Activated naive CD8-positive, alpha-beta T cell treated with anti-CD3 and anti-CD28 coated beads, Interleukin-2, amount 50 U/mL, for 24 hours (primary cell): ENCODE data around the gene SERPINB7.

ENCODE experiments used
- ATAC-seq: fragments of 150-1000 bp; cut with Tn5 transposase; one replicate; pipeline ENCODE4 v1.10.0; 2021
- DNase-seq: peaks from one replicate; pipeline ENCODE4 v3.0.0; 2021
- H3K27ac Mint-ChIP-seq: one replicate; pipeline ENCODE4 v1.8.0; 2021; ENCODE audit warnings: mild to moderate bottlenecking, mixed read lengths
- H3K27me3 Mint-ChIP-seq: one replicate; pipeline ENCODE4 v1.8.0; 2021; ENCODE audit warnings: mixed read lengths
- H3K36me3 Mint-ChIP-seq: one replicate; pipeline ENCODE4 v1.8.0; 2021; ENCODE audit warnings: low read depth, mixed read lengths
- H3K4me1 Mint-ChIP-seq: one replicate; pipeline ENCODE4 v1.8.0; 2021; ENCODE audit warnings: mixed read lengths
- H3K4me3 Mint-ChIP-seq: one replicate; pipeline ENCODE4 v1.8.0; 2021; ENCODE audit warnings: mild to moderate bottlenecking, moderate library complexity, mixed read lengths
- H3K9me3 Mint-ChIP-seq: one replicate; pipeline ENCODE4 v1.8.0; 2021; ENCODE audit warnings: mixed read lengths

The SERPINB7 gene

DNA sequence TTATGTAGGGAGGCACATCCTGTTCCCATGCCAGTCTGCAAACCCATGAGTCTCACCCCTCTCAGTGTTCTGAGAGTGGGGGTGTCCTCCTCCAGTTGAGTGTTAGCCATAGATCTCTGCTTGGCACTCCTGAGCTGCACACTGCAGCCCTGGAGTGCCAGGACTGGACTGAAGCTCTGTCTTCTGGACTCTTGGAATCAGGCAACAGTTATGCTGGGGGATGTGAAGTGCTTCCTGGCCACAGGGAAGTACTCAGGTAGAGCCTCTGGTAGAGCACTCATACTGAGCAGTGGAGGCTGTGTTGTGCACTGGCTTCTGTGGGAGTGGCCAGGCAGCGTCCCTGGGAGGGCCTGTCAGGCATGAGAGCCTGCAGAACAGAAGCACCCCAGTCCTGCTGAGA lies 43.0 kb downstream of the SERPINB7 start:
- Mint-ChIP-seq H3K9me3 (peaks cover 21% of the 10 kb centered on the region), H3K36me3 (no peaks in the 10 kb centered on the region), H3K27me3 (peaks cover 12% of the 10 kb centered on the region), H3K4me1 (peaks cover 3% of the 10 kb centered on the region), H3K27ac (no peak overlapping the region), H3K4me3 (no peak overlapping the region)
- DNase-seq (no peak), ATAC-seq (no peak)

DNA sequence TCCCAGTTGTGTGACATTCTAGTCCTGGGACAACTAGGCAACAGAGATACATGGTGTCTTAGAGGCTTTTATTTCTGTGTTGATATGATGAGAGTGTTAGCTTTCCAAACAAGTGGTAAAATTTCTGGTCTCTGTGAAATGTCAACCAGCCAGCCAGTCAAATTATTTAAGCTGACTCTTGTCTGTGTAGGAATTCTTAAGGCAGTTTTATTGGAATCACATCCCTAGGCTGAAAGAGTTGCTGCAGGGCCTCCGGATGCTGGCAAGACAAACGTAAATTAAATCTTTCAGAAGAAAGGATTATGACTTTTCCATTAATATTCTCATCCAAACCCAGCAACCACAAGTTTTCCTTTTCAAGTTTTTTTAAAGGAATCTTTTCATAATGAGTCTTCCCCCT lies 44.6 kb downstream of the SERPINB7 start:
- no peak overlapping the region for H3K4me3 Mint-ChIP-seq
- DNase-seq (no peak), ATAC-seq (no peak)
- peaks cover 3% of the 10 kb centered on the region for H3K4me1 Mint-ChIP-seq
- H3K36me3 Mint-ChIP-seq: no peaks in the 10 kb centered on the region
- peaks cover 15% of the 10 kb centered on the region for H3K27me3 Mint-ChIP-seq
- H3K27ac Mint-ChIP-seq: no peak overlapping the region
- peaks cover 21% of the 10 kb centered on the region for H3K9me3 Mint-ChIP-seq

DNA sequence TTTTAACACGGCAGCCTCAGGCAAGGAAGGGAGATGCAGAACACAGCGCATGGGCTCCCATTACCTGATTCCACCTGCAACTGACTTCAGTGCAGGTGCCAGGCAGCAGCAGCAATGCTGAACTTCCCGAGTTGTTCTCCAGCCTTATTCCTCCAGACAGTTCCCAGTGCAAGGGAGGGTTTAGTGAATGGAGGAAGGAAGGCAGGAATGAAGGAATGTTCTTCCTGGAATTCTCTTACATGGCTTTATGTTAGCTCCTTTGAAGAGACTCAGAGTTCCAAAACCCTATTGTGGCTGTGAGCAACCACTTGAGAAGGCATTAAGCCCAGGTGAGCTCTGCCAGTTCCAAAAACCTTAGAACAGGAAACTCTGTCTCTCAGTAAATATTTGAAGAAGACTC lies 45.5 kb downstream of the SERPINB7 start:
- ATAC-seq: no peak

DNA sequence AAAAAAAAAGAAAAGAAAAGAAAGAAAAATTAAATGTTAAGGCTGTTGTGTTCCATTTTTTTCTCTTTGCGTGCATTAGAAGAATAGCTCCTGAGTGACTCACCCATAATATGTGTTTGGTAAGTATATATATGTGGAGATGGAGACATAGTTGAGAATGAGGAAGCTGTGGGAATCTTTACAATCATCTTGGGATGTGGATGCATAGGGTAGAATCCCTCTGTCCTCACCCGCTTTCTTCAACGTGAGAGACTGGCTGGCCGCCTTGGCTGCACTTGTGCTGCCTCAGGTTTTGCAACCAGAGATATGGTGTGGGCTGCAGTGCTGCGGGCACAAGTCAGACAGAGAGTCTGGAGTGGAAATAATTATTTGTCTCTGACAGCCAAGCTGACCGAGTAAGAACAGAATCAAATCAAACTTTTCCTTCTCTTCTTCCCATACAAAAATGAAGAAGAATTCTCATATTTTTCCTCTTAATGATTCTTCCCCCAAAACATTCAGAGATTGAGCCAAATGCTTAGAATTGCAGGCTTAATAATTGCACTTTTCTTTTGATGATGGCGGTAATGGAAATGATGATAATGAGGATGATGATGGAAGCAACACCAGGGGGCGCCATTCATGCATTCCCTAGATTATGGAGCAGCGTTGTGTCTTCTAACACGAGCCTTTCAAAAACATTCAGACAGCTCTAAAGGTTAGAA lies 48.5 kb downstream of the SERPINB7 start:
- peak; percentile 37 for DNase-seq
- H3K9me3 Mint-ChIP-seq: no peaks in the 10 kb centered on the region
- no peaks in the 10 kb centered on the region for H3K36me3 Mint-ChIP-seq
- no peak overlapping the region for H3K27ac Mint-ChIP-seq
- no peak overlapping the region for H3K4me3 Mint-ChIP-seq
- H3K27me3 Mint-ChIP-seq: peaks cover 11% of the 10 kb centered on the region
- no peaks in the 10 kb centered on the region for H3K4me1 Mint-ChIP-seq
- no peak for ATAC-seq

More for the DNA sequence above, 45.5 kb downstream of the SERPINB7 start:
- Mint-ChIP-seq H3K9me3 (peaks cover 12% of the 10 kb centered on the region), H3K27me3 (peaks cover 15% of the 10 kb centered on the region), H3K4me1 (no peaks in the 10 kb centered on the region), H3K27ac (no peak overlapping the region), H3K4me3 (no peak overlapping the region), H3K36me3 (no peaks in the 10 kb centered on the region)
- no peak for DNase-seq

DNA sequence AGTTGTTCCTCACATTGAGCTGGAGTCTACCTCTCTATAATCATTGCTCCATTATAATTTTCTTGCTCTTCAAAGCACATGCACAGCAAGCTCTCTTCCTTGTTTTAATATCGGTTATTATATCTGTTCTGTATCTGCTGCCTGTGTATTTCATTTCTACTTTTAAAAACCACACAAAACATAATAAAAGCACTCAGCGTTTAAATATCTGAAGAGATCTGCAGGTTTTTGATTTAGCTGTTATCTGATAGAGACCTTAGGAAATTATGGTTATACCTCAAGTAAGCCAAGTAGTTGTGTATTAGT lies 49.0 kb downstream of the SERPINB7 start:
- H3K4me3 Mint-ChIP-seq: no peak overlapping the region
- ATAC-seq (no peak), DNase-seq (no peak)
- no peaks in the 10 kb centered on the region for H3K4me1 Mint-ChIP-seq
- no peaks in the 10 kb centered on the region for H3K36me3 Mint-ChIP-seq
- no peaks in the 10 kb centered on the region for H3K9me3 Mint-ChIP-seq
- no peak overlapping the region for H3K27ac Mint-ChIP-seq
- peaks cover 14% of the 10 kb centered on the region for H3K27me3 Mint-ChIP-seq

DNA sequence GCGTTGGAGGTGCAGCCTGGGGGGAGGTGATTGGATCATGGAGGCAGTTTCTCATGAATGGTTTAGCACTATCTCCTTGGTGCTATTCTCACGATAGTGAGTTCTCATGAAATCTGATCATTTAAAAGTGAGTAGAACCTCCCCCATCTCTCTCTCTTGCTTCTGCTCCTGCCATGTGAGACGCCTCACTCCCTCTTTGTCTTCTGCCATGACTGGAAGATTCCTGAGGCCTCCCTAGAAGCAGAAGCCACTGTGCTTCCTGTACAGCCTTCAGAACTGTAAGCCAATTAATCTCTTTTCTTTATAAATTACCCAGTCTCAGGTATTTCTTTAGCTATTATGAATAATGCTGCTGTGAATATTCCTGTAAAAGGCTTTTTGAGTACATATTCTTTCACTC lies 52.9 kb downstream of the SERPINB7 start:
- H3K4me1 Mint-ChIP-seq: peaks cover 17% of the 10 kb centered on the region
- no peaks in the 10 kb centered on the region for H3K9me3 Mint-ChIP-seq
- no peak overlapping the region for H3K4me3 Mint-ChIP-seq
- no peak overlapping the region for H3K27ac Mint-ChIP-seq
- no peak for ATAC-seq
- peaks cover 29% of the 10 kb centered on the region for H3K27me3 Mint-ChIP-seq
- no peaks in the 10 kb centered on the region for H3K36me3 Mint-ChIP-seq
- DNase-seq: no peak

DNA sequence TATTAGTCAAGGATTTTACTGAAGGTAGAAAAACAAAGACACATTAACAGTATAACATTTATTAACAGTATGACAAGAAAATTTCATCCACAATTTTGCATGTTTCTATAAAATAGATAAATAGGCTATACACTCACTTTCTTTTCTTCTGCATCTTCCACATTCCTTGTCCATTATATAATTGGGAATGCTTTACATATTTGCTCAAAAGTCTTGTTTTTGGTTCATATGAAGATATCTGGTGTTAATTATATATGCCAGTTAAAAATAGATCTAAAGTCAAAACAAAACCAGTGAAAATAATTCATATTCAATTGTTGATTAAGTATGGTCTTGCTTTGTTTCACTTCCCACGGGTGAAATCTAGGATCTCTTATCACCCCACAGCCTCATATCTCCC lies 53.4 kb downstream of the SERPINB7 start:
- no peaks in the 10 kb centered on the region for H3K36me3 Mint-ChIP-seq
- H3K27me3 Mint-ChIP-seq: peaks cover 28% of the 10 kb centered on the region
- H3K4me3 Mint-ChIP-seq: no peak overlapping the region
- peaks cover 17% of the 10 kb centered on the region for H3K4me1 Mint-ChIP-seq
- no peak overlapping the region for H3K27ac Mint-ChIP-seq
- no peaks in the 10 kb centered on the region for H3K9me3 Mint-ChIP-seq
- ATAC-seq: no peak
- no peak for DNase-seq

DNA sequence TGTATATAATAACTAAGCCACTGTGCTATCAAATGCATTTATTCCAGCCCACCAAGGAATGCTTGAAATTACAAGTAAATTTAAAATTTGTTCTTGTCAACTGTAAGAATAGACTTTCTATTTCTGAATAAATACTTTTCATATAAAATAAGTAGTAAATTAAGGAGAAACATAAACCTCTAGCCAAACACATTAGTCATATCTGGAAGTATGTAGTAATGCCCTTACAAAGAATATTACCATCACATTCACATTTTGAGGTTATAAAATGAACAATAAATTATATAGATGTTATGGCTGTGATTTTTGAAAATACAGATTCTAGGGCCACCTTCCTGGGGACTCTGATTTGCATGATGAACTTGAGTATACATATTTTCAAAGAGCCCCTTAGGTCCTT lies 54.7 kb downstream of the SERPINB7 start:
- Mint-ChIP-seq H3K27me3 (peaks cover 29% of the 10 kb centered on the region), H3K27ac (no peak overlapping the region), H3K4me1 (peaks cover 17% of the 10 kb centered on the region), H3K4me3 (no peak overlapping the region), H3K36me3 (no peaks in the 10 kb centered on the region), H3K9me3 (no peaks in the 10 kb centered on the region)
- DNase-seq: no peak
- no peak for ATAC-seq

DNA sequence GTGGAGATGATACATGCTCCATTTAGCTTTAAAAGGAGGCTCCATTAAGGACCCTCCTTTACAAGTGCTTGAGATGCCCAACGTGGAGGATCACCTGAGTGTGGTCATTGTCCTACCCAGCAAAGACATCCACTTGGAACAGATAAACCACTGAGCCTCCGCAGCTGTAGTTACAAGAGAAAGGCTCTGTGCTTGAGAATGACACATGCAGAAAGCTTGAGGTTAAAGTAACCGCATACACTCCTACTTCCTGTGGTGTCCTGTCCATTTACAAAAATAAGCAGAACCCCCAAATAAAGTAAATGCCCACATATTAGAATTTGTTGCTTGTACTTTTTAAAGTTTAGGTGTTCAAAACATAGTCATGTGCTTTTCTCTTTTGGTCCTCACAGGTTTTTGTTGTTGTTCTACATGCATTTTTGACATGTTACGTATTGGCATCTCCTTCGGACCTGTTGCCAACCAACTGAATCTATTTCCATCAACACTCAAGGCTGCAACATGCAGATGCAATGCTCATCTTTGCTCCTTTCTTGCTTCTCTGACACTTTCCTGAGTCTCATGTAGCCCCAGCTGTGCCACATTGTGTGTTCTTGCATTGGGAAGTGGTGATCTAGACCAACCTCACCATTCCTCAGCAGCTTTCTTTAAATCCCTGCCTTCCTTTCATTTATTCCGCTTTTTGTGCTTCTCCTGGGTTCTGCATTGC lies 56.0 kb downstream of the SERPINB7 start:
- Mint-ChIP-seq H3K4me1 (peaks cover 17% of the 10 kb centered on the region), H3K36me3 (no peaks in the 10 kb centered on the region), H3K27me3 (peaks cover 32% of the 10 kb centered on the region), H3K27ac (no peak overlapping the region), H3K9me3 (no peaks in the 10 kb centered on the region), H3K4me3 (no peak overlapping the region)
- ATAC-seq (peak; percentile 27), DNase-seq (no peak)

DNA sequence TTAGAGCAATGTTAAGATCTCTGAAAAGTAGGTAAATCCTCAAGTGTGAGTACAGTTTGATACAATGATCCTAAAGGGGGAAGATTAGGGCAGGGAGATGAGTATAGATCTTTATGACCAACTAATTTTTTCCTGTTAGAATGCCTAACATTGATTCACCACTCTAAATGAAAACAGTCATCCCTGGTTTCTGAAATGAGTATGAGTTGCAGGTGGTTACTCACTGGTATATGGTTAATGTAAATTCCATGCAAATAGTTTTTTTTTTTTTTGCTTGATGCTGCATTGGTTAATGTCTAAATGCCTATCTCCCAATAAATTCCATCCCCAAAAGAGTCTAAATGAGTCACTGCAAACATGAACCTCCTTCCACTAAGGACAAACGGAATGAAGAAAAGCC lies 57.3 kb downstream of the SERPINB7 start:
- Mint-ChIP-seq H3K4me1 (peaks cover 17% of the 10 kb centered on the region), H3K4me3 (no peak overlapping the region), H3K27ac (no peak overlapping the region), H3K36me3 (no peaks in the 10 kb centered on the region), H3K9me3 (no peaks in the 10 kb centered on the region), H3K27me3 (peaks cover 34% of the 10 kb centered on the region)
- DNase-seq (no peak), ATAC-seq (peak; percentile 82)

DNA sequence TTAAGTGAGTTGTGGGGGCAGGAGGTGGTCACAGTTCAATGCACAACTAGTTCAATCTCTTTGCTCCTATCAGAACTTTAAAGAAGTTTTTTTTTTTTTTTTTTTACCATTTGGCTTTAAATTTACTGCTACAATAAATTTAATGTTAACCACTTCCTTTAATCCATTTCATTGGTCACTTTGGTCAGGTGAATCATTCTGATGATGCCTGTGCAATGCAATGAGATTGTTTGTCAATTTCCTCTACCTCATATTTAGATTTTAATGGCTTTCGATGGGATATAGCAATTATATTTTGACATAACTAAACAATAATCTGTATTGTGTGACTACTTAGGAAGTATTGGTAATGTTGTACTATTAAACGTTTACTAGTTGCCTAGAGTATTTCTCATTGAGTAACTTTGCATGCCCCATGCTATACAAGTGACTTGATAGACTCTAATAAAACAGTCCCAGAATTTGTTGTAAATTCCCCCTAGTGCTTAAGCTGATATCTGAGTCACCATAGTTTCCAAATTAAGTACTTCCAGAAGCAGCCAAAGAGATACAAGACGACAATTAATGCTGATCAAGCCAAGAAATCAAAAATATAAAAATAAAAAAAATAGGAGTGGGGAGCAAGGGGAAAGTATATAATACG lies 59.4 kb downstream of the SERPINB7 start:
- H3K27me3 Mint-ChIP-seq: peaks cover 33% of the 10 kb centered on the region
- peaks cover 17% of the 10 kb centered on the region for H3K4me1 Mint-ChIP-seq
- H3K9me3 Mint-ChIP-seq: no peaks in the 10 kb centered on the region
- DNase-seq: no peak
- H3K27ac Mint-ChIP-seq: no peak overlapping the region
- ATAC-seq: no peak
- H3K4me3 Mint-ChIP-seq: no peak overlapping the region
- no peaks in the 10 kb centered on the region for H3K36me3 Mint-ChIP-seq

DNA sequence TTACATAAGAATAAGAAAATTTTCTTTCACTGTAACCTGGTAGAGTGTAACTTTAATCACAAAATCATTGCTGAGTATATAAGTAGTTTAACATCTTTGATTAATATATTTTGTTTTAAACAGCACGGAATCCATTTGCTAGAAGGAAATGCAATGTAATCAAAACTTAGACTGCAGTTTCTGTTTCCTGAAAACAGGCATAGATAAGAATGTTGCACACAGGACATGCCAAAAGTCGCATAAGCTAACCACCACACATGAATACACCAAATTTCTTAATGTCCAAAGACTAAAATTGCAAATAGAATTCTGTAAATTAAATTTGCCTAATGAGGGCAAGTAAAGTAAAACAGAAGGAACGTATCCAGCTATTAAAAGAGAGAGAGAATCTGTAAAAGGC lies 61.2 kb downstream of the SERPINB7 start:
- H3K27ac Mint-ChIP-seq: no peak overlapping the region
- ATAC-seq: no peak
- no peaks in the 10 kb centered on the region for H3K9me3 Mint-ChIP-seq
- H3K27me3 Mint-ChIP-seq: peaks cover 26% of the 10 kb centered on the region
- H3K4me3 Mint-ChIP-seq: no peak overlapping the region
- DNase-seq: no peak
- no peaks in the 10 kb centered on the region for H3K36me3 Mint-ChIP-seq
- H3K4me1 Mint-ChIP-seq: peaks cover 7% of the 10 kb centered on the region

DNA sequence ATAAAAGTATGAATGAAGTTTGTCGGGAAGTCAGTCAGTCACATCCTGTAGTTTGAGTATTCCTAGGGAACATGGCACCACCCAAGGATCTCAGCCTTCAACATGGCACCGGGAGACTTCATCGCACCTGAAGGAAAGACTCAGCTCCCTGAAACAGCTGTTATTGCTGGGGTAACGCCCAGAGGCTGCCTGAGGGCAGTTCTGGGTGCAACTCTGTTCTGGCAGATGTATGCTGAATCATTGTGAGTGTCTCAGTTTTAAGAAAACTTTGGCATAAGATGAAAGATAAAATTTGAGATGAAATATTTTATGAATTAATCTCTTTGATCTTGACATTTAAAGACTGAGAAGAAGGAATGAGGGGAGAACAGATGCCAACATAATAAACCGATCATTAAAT lies 62.4 kb downstream of the SERPINB7 start:
- Mint-ChIP-seq H3K9me3 (no peaks in the 10 kb centered on the region), H3K27me3 (peaks cover 20% of the 10 kb centered on the region), H3K27ac (no peak overlapping the region), H3K4me3 (no peak overlapping the region), H3K4me1 (peaks cover 2% of the 10 kb centered on the region), H3K36me3 (no peaks in the 10 kb centered on the region)
- DNase-seq (no peak), ATAC-seq (no peak)

DNA sequence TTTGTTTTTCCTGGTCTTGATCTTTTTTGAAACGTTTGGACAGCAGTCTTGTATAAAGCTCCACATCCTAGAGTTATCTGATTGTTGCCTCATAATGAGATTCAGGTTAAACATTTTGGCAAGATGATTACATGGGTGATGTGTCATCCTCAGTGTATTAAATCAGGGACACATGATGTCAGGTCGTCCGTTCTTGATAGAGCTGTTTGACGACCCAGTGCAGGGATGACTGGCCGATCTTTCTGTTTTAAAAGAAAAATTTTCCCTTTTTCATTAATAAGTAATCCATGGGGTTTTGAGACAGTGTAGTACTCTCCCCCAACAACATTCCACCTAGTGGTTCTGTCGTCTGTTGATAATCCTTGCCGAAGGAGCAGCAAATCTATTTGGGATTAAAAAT lies 67.8 kb downstream of the SERPINB7 start:
- no peaks in the 10 kb centered on the region for H3K4me1 Mint-ChIP-seq
- H3K27me3 Mint-ChIP-seq: peaks cover 10% of the 10 kb centered on the region
- H3K27ac Mint-ChIP-seq: no peak overlapping the region
- no peak for ATAC-seq
- DNase-seq: no peak
- H3K9me3 Mint-ChIP-seq: no peaks in the 10 kb centered on the region
- H3K36me3 Mint-ChIP-seq: no peaks in the 10 kb centered on the region
- H3K4me3 Mint-ChIP-seq: no peak overlapping the region

DNA sequence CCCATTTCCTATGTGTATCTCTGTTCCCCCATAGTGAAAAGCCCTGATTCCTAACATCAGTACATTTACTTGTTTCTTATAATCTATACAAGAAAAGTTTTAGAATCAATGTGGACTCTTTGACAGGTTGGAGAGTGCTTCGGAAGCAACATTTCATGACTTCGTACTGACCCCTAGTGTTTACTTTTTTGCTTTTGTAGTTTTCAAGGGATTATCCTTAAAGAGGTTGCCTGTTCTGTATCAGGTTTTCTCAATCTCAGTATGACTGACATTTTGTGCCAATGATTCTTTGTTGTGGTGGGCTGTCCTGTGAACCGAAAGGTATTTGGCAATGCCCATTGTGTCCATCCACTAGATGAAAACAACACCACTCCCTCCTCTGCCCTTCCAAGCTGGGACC lies 69.0 kb downstream of the SERPINB7 start:
- Mint-ChIP-seq H3K27me3 (peaks cover 15% of the 10 kb centered on the region), H3K4me3 (no peak overlapping the region), H3K27ac (no peak overlapping the region), H3K9me3 (no peaks in the 10 kb centered on the region), H3K4me1 (no peaks in the 10 kb centered on the region), H3K36me3 (no peaks in the 10 kb centered on the region)
- no peak for ATAC-seq
- DNase-seq: no peak
